Activated T-cell treated with anti-CD3 and anti-CD28 coated beads, Interleukin-2, amount 50 U/mL, for 72 hours (primary cell): Measurements from ENCODE around the gene CLDN11. TPM values are rescaled to one million over a fixed set of nuclear protein-coding genes. Genes with fewer than 3 reads are reported as not detected.

Source experiments
- ATAC-seq, 2 donors: fragments of 150-1000 bp; cut with Tn5 transposase; replicated peaks in 1 of 2; 2 replicates each; pipeline ENCODE4 v1.10.0; 2021; ENCODE audit warnings: moderate library complexity in 2 of 2, mild to moderate bottlenecking in 1 of 2
- DNase-seq, 2 donors: peaks; one replicate each; pipeline ENCODE4 v3.0.0; 2021 to 2022; ENCODE audit warnings: mixed read lengths in 1 of 2
- H3K27ac Mint-ChIP-seq: one replicate; pipeline ENCODE4 v1.8.0; 2022; ENCODE audit warnings: mild to moderate bottlenecking, moderate library complexity, mixed read lengths
- H3K27me3 Mint-ChIP-seq: one replicate; pipeline ENCODE4 v1.8.0; 2022; ENCODE audit warnings: low read depth, mixed read lengths
- H3K36me3 Mint-ChIP-seq, 2 donors: one replicate each; pipeline ENCODE4 v1.8.0; 2022; ENCODE audit warnings: mixed read lengths in 2 of 2, mild to moderate bottlenecking in 1 of 2; ENCODE audit not compliant: insufficient read depth in 2 of 2
- H3K4me1 Mint-ChIP-seq: one replicate; pipeline ENCODE4 v1.8.0; 2022; ENCODE audit warnings: low read depth, mixed read lengths
- H3K4me3 Mint-ChIP-seq, 2 donors: one replicate each; pipeline ENCODE4 v1.8.0; 2022; ENCODE audit warnings: mild to moderate bottlenecking in 2 of 2, mixed read lengths in 2 of 2, moderate library complexity in 2 of 2
- H3K9me3 Mint-ChIP-seq, 2 donors: one replicate each; pipeline ENCODE4 v1.8.0; 2022; ENCODE audit warnings: mixed read lengths in 2 of 2
- total RNA-seq, 2 donors: library from RNA; stranded (reverse); gene quantifications; one replicate each; pipeline ENCODE4 v1.2.3, GENCODE V29; 2022

CLDN11 gene
- total RNA-seq, 2 donors from 2014 or later = not detected

- Mint-ChIP-seq H3K4me1 (peaks cover 21% of the 10 kb centered on the region), H3K27ac (no peak overlapping the region), H3K27me3 (peaks cover 16% of the 10 kb centered on the region), H3K36me3 (no peaks in the 10 kb centered on the region), H3K4me3 (no peak overlapping the region), H3K9me3 (no peaks in the 10 kb centered on the region)
- DNase-seq = no peak
- no peak for ATAC-seq
These were observed 18.5 kb downstream of the CLDN11 start for GRCh38 chr3:170437176-170437575.

GRCh38 chr3:170437696-170438407 is 19.2 kb downstream of the CLDN11 start:
- Mint-ChIP-seq H3K9me3 (no peaks in the 10 kb centered on the region), H3K36me3 (no peaks in the 10 kb centered on the region), H3K4me3 (no peak overlapping the region), H3K27me3 (peaks cover 16% of the 10 kb centered on the region), H3K4me1 (peaks cover 21% of the 10 kb centered on the region), H3K27ac (no peak overlapping the region)
- ATAC-seq (no peak), DNase-seq (no peak)

GRCh38 chr3:170438836-170439235 is 20.2 kb downstream of the CLDN11 start:
- H3K9me3 Mint-ChIP-seq = no peaks in the 10 kb centered on the region
- peaks cover 16% of the 10 kb centered on the region for H3K27me3 Mint-ChIP-seq

GRCh38 chr3:170440344-170440743 is 21.7 kb downstream of the CLDN11 start:
- Mint-ChIP-seq H3K4me3 (no peak overlapping the region), H3K36me3 (no peaks in the 10 kb centered on the region), H3K27ac (no peak overlapping the region), H3K9me3 (no peaks in the 10 kb centered on the region), H3K27me3 (peaks cover 16% of the 10 kb centered on the region), H3K4me1 (peaks cover 21% of the 10 kb centered on the region)
- no peak for ATAC-seq
- DNase-seq = no peak

More at GRCh38 chr3:170438836-170439235, 20.2 kb downstream of the CLDN11 start:
- Mint-ChIP-seq H3K27ac (no peak overlapping the region), H3K4me1 (peaks cover 21% of the 10 kb centered on the region), H3K36me3 (no peaks in the 10 kb centered on the region), H3K4me3 (no peak overlapping the region)
- DNase-seq = no peak
- ATAC-seq = no peak

GRCh38 chr3:170441412-170441811 is 22.7 kb downstream of the CLDN11 start:
- no peaks in the 10 kb centered on the region for H3K36me3 Mint-ChIP-seq
- ATAC-seq = no peak

GRCh38 chr3:170442947-170443346 is 24.3 kb downstream of the CLDN11 start:
- no peak overlapping the region for H3K27ac Mint-ChIP-seq
- H3K36me3 Mint-ChIP-seq = no peaks in the 10 kb centered on the region
- peaks cover 10% of the 10 kb centered on the region for H3K27me3 Mint-ChIP-seq
- ATAC-seq (no peak), DNase-seq (no peak)
- peaks cover 12% of the 10 kb centered on the region for H3K4me1 Mint-ChIP-seq
- no peak overlapping the region for H3K4me3 Mint-ChIP-seq
- H3K9me3 Mint-ChIP-seq = no peaks in the 10 kb centered on the region

More at GRCh38 chr3:170441412-170441811, 22.7 kb downstream of the CLDN11 start:
- Mint-ChIP-seq H3K4me3 (no peak overlapping the region), H3K27me3 (peaks cover 16% of the 10 kb centered on the region), H3K27ac (no peak overlapping the region), H3K9me3 (no peaks in the 10 kb centered on the region), H3K4me1 (peaks cover 20% of the 10 kb centered on the region)
- no peak for DNase-seq

- Mint-ChIP-seq H3K27me3 (peaks cover 5% of the 10 kb centered on the region), H3K4me1 (peaks cover 12% of the 10 kb centered on the region), H3K4me3 (no peak overlapping the region)
These were observed 24.8 kb downstream of the CLDN11 start for GRCh38 chr3:170443457-170443856.

GRCh38 chr3:170448584-170448983 is 29.9 kb downstream of the CLDN11 start:
- no peaks in the 10 kb centered on the region for H3K36me3 Mint-ChIP-seq
- H3K27me3 Mint-ChIP-seq = no peaks in the 10 kb centered on the region
- H3K27ac Mint-ChIP-seq = no peak overlapping the region
- ATAC-seq (no peak), DNase-seq (no peak)
- no peak overlapping the region for H3K4me3 Mint-ChIP-seq
- H3K4me1 Mint-ChIP-seq = no peaks in the 10 kb centered on the region
- no peaks in the 10 kb centered on the region for H3K9me3 Mint-ChIP-seq

More at GRCh38 chr3:170443457-170443856, 24.8 kb downstream of the CLDN11 start:
- H3K27ac Mint-ChIP-seq = no peak overlapping the region
- H3K9me3 Mint-ChIP-seq = no peaks in the 10 kb centered on the region
- DNase-seq = no peak
- no peak for ATAC-seq
- H3K36me3 Mint-ChIP-seq = no peaks in the 10 kb centered on the region

- no peaks in the 10 kb centered on the region for H3K4me1 Mint-ChIP-seq
- no peaks in the 10 kb centered on the region for H3K27me3 Mint-ChIP-seq
- no peak for DNase-seq
- no peaks in the 10 kb centered on the region for H3K9me3 Mint-ChIP-seq
- no peak for ATAC-seq
- no peaks in the 10 kb centered on the region for H3K36me3 Mint-ChIP-seq
- no peak overlapping the region for H3K27ac Mint-ChIP-seq
- no peak overlapping the region for H3K4me3 Mint-ChIP-seq
These were observed 31.4 kb downstream of the CLDN11 start for GRCh38 chr3:170450039-170450438.

- DNase-seq (no peak), ATAC-seq (no peak)
- H3K27me3 Mint-ChIP-seq = peaks cover 6% of the 10 kb centered on the region
- H3K4me1 Mint-ChIP-seq = no peaks in the 10 kb centered on the region
- H3K36me3 Mint-ChIP-seq = no peaks in the 10 kb centered on the region
- no peak overlapping the region for H3K4me3 Mint-ChIP-seq
- no peaks in the 10 kb centered on the region for H3K9me3 Mint-ChIP-seq
- H3K27ac Mint-ChIP-seq = no peak overlapping the region
These were observed 35.8 kb downstream of the CLDN11 start for GRCh38 chr3:170454509-170454908.

GRCh38 chr3:170458285-170458684 is 39.6 kb downstream of the CLDN11 start:
- no peak for ATAC-seq
- no peaks in the 10 kb centered on the region for H3K4me1 Mint-ChIP-seq
- H3K9me3 Mint-ChIP-seq = no peaks in the 10 kb centered on the region
- no peak overlapping the region for H3K27ac Mint-ChIP-seq
- no peak overlapping the region for H3K4me3 Mint-ChIP-seq
- peaks cover 21% of the 10 kb centered on the region for H3K27me3 Mint-ChIP-seq
- no peaks in the 10 kb centered on the region for H3K36me3 Mint-ChIP-seq
- DNase-seq = no peak

GRCh38 chr3:170463011-170463410 is 44.3 kb downstream of the CLDN11 start:
- no peak for DNase-seq
- Mint-ChIP-seq H3K27me3 (peaks cover 32% of the 10 kb centered on the region), H3K9me3 (no peaks in the 10 kb centered on the region), H3K36me3 (no peaks in the 10 kb centered on the region), H3K4me3 (no peak overlapping the region), H3K4me1 (no peaks in the 10 kb centered on the region), H3K27ac (no peak overlapping the region)
- no peak for ATAC-seq

GRCh38 chr3:170465955-170466354 is 47.3 kb downstream of the CLDN11 start:
- Mint-ChIP-seq H3K9me3 (no peaks in the 10 kb centered on the region), H3K4me3 (no peak overlapping the region), H3K27me3 (peaks cover 30% of the 10 kb centered on the region), H3K27ac (no peak overlapping the region), H3K36me3 (no peaks in the 10 kb centered on the region), H3K4me1 (peaks cover 12% of the 10 kb centered on the region)
- no peak for DNase-seq
- ATAC-seq = no peak

- no peak for ATAC-seq
- Mint-ChIP-seq H3K27ac (no peak overlapping the region), H3K4me1 (peaks cover 12% of the 10 kb centered on the region)
These were observed 48.3 kb downstream of the CLDN11 start for GRCh38 chr3:170467007-170467406.

More at GRCh38 chr3:170467007-170467406, 48.3 kb downstream of the CLDN11 start:
- no peak overlapping the region for H3K4me3 Mint-ChIP-seq
- DNase-seq = no peak
- no peaks in the 10 kb centered on the region for H3K36me3 Mint-ChIP-seq
- H3K27me3 Mint-ChIP-seq = peaks cover 32% of the 10 kb centered on the region
- H3K9me3 Mint-ChIP-seq = no peaks in the 10 kb centered on the region
